PFSK-1 (cell line): ENCODE data around the gene BPIFB2.

ENCODE experiments used
- FOXP2 ChIP-seq: optimal IDR thresholded peaks from 2 replicates; pipeline ENCODE3; 2011; ENCODE audit warnings: borderline replicate concordance, control low read depth, inconsistent platforms; ENCODE audit not compliant: insufficient read depth; ENCODE audit errors: extremely low read length, extremely low read depth
- POLR2AphosphoS5 ChIP-seq: IDR thresholded peaks from 2 replicates; pipeline ENCODE4 v1.6.1; 2012; ENCODE audit warnings: low read depth, mild to moderate bottlenecking, control low read depth, low read length, moderate library complexity
- REST ChIP-seq, 2 experiments: IDR thresholded peaks; 2 replicates each; pipeline versions ENCODE4 v1.6.1 to v1.8.0; 2011 to 2012; ENCODE audit warnings: low read depth in 2 of 2, low read length in 2 of 2, control low read depth in 1 of 2, inconsistent platforms in 1 of 2, mild to moderate bottlenecking in 1 of 2, moderate library complexity in 1 of 2; ENCODE audit not compliant: insufficient read depth in 1 of 2
- SIN3A ChIP-seq: IDR thresholded peaks from 2 replicates; pipeline ENCODE4 v1.6.1; 2012; ENCODE audit warnings: mild to moderate bottlenecking, low read length, moderate library complexity, borderline replicate concordance; ENCODE audit not compliant: insufficient read depth
- TAF1 ChIP-seq: IDR thresholded peaks from 2 replicates; pipeline ENCODE4 v1.6.1; 2012; ENCODE audit warnings: low read length, control low read depth, borderline replicate concordance; ENCODE audit not compliant: insufficient read depth

- TF ChIP-seq POLR2AphosphoS5 (no peak), TAF1 (no peak), REST (IDR thresholded peaks at IDR 0.05; ENCODE audit: insufficient read depth in 1 of 2, low read depth in 2 of 2, low read length in 2 of 2) (no peak), FOXP2 (no peak), SIN3A (no peak)
These were observed 7.0 kb downstream of the BPIFB2 start for GRCh38 chr20:33014336-33015113.
